HUDEP-2 (cell line): ENCODE results near the gene MRFAP1.
A peak's percentile ranks its signal among the peaks of the same experiment; 100 is the strongest.
"Not testable (repeated sequence)": the region's sequence is repeated elsewhere in the genome, so short reads cannot be mapped to it uniquely, and the experiment has no call there.

Source experiments
- DNase-seq, 76 experiments: peaks; one replicate each; lab custom pipeline; 2025; ENCODE audit not compliant: unreplicated experiment in 76 of 76; lab: John Stamatoyannopoulos, UW

The MRFAP1 gene

DNA sequence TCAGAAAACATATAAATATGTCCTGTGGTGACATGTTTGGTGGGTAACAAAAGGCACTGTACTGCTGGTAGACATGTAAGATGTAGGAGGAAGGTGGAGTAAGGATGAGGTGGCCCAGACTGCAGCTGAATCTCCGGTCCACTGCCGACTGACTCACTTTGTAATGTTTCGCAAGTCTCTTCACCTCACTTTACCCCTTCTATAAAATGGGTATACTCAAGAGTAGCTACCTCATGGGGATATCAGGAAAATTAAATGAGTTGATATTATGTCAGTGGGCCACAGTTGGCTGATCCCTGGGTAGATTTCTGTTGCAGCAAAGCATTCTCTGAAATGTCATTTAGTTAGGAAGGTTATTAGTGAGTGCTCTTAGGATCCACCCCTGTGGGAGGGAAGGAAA, 22.1 kb downstream of the MRFAP1 start:
- DNase-seq = no peak

DNA sequence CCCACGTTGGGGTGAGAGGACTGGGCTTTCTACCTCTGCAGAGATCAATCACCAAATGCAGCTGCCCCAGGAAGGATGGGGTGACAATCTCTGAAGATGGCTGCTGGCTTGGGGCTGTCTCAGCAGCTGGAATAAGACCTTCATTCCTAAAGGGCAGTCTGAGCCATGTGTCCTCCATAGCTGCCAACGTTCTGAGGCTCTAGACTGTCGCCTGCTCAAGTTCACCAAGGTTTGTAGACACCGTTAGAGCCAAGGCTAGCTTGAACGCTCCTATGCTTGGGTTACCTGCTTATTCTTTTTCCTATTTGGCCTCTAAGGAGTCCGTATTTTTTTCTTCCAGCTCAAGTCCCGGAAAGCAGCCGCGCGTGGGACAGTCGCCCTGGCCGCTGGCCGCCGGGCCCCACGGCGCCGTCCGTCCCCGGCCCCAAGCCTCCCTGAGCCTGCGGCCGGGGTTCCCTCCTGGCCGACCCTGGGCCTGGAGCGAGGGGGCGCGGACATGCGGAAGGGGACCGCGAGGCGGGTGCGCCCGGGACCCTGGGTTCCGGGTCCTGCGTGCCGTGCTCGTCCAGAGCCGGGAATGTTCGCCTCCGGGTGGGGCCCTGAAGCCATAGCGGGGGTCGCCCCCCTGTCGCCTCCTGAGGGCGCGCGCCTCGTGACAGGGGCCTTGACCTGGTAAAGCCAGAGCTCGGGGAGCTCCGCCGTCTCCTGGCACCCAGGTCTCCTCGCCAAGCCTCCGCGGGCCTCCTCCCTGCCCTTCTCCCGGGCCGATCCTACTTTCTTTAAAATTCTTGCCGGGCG, 23.3 kb downstream of the MRFAP1 start:
- DNase-seq = no peak

DNA sequence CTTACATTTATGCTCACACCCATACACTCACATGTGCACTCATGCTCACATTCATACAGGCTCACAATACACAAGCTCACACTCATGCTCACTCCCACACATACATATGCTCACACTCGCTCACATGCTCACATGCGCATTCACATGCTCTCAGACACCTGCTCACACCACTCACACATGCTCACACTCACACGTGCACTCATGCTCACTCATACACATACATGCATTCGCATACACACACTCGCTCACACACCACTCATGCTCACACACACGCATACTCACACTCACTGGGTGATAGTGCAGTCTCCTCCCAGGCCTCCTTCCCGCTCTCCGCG, 24.8 kb downstream of the MRFAP1 start:
- no peak for DNase-seq

DNA sequence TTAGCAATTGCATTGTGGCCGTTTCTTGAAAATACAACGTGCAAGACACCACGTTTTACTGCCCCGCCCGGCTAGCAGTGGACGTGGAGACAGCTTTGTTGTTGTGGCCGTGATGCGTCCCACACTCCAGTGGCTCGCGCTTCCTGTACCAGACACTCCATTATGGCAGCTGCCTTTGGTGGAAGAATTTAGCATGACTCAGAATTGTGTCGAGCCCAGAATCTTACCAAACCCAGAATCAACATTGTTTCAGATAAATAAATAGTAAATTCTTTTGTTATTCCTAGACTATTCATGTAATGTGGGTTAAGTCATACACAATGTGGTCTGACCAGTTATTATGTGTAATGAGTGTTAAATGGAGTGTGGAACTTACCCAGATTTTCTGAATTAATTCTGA, 27.9 kb downstream of the MRFAP1 start:
- no peak for DNase-seq

DNA sequence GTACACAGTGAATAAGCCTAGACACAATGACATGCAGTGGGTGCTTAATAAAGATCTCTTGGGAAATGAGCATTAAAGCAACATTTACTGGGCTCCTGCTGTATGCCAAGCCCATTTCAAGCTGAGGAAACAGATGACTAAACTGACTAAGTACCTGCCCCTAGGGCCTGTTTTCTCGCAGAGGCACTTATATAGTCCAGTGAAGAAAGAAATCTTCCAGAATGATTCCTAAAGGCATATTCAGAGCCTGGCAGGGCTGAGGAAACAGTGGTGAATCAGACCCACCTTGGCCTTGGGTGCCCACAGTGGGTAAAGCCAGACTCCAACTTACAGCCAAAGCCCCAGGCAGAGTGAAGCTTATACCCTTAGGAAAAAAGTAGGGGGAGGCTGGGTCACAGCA, 31.2 kb downstream of the MRFAP1 start:
- DNase-seq = no peak

DNA sequence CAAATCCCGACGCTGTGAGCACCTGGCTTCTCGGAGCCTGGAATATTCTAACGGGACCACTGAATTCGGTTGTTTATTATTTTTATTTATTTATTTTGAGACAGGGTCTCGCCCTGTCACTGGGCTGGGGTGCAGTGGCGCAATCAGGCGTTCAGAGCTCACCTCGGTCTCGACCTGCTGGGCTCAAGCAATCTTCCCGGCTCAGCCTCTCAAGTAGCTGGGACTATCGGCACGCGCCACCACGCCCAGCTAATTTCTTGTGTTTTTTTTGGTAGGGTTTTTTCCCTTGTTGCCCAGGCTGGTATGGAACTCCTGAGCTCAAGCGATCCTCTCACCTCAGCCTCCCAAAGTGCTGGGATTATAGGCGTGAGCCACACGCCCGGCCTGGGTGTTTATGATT, 31.6 kb downstream of the MRFAP1 start:
- no peak for DNase-seq

DNA sequence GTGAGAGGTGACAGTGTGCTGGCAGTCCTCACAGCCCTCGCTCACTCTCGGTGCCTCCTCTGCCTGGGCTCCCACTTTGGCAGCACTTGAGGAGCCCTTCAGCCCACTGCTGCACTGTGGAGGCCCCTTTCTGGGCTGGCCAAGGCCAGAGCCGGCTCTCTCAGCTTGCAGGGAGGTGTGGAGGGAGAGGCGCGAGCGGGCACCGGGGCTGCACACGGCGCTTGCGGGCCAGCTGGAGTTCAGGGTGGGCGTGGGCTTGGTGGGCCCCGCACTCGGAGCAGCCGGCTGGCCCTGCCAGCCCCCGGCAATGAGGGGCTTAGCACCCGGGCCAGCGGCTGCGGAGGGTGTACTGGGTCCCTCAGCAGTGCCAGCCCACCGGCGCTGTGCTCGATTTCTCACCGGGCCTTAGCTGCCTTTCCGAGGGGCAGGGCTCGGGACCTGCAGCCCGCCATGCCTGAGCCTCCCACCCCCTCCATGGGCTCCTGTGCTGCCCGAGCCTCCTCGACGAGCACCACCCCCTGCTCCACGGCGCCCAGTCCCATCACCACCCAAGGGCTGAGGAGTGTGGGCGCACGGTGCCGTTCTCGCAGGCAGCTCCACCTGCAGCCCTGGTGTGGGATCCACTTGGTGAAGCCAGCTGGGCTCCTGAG, 32.2 kb downstream of the MRFAP1 start:
- not testable (repeated sequence) for DNase-seq

DNA sequence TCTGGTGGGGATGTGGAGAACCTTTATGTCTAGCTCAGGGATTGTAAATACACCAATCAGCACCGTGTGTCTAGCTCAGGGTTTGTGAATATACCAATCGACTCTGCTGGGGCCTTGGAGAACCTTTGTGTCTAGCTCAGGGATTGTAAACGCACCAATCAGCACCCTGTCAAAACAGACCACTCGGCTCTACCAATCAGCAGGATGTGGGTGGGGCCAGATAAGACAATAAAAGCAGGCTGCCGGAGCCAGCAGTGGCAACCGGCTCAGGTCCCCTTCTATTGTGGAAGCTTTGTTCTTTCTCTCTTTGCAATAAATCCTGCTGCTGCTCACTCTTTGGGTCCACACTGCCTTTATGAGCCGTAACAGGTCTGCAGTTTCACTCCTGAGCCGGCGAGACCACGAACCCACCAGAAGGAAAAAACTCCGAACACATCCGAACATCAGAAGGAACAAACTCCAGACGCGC, 32.7 kb downstream of the MRFAP1 start:
- DNase-seq = peak in 39 of 76 experiments; percentile 11 to 62 (median 33)

DNA sequence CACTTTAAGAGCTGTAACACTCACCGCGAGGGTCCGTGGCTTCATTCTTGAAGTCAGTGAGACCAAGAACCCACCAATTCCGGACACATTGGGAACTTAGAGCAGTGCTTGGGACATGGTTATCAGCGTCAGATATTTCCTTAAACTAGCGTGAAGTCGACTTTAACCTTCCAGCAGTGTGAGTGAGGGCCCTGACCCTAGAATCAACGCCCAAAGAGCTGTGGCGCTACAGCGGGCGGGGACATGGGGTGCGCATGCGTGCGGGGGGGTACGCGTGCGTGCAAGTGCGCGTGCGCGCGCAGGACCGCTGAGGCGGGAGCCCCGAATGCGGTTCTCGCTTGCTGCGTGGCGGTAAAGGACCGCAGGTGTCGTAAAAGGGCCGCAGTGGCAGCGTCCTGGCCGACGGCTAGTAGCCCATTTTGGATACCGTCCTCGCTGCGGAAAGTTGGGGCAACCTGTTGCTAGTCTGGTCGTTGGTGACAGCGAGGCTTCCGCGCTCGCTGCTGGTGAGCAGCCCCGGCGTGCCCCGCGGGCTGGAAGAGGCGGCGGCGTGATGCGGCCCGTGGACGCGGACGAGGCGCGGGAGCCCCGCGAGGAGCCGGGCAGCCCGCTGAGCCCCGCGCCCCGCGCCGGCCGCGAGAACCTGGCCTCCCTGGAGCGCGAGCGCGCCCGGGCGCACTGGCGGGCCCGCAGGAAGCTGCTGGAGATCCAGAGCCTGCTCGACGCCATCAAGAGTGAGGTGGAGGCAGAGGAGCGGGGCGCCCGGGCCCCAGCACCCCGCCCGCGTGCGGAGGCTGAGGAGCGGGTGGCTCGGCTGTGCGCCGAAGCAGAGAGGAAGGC, 33.4 kb downstream of the MRFAP1 start:
- peak in 75 of 76 experiments; percentile 32 to 94 (median 88) for DNase-seq

DNA sequence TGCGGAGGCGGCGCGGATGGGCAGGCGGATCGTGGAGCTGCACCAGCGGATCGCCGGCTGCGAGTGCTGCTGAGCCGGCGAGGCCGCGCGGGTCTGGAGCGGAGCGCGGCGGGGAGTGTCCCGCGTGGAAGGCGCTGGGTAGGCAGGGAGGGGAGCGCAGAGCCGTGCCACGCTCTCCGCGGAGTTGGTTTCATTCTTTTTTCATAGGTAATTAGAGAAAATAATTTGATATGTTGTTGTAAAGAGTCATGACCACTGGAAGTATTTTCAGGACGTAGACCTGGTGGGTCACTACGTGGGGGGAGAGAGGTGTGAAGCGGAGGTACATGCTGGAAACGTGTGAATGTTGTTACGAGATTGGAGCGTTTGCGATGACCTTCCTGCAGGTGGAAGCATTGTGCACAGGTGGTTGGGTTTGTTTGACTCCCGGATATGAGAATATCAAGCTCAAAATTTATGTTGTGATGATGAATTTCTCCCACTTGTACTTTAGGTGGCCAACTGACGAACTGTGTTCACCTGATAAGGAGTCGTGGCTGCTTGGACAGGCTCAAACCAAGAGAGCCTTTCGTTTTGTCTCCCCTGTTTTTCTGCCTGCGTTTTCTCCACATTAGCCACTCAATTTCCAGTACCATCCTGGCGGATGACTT, 34.1 kb downstream of the MRFAP1 start:
- DNase-seq = peak in 43 of 76 experiments; percentile 8 to 71 (median 30)

DNA sequence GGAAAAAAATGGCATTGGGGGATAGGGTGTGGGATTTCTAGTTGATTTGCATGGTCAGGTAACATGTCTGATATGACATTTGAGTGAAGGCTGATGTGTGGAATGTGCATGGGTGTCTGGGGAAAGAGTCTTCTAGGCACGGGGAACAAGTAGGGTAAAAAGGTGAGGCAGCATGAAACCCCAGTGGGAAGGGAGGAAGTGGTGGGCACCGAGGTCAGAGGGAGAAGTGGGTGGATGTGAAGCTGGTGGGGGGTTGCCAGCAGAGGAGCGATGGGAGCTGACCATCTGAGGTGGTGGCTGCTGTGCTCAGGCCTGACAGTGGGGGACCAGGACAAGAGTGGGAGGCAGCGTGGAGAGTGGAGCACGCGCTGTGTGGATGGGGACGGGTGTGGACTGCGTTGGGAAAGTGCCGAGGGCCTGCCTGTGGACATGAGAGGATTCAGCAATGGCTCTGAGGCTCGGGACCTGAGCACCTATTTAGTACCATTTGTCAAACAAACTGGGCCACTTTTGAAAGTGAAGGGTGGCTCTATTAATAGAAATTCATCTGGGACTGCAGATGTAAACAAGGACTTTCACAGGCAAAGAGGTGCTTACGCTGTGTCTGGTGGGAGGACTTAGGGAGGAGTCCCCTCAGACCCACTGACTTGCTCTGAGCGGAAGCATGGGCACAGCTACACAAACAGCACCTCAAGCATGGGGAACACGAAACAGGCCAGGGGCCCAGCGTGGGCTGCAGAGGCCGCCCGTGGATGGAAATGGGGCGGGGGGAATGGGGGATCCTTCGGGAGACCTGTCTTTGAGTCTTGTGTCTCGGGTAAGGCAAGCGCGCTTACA, 36.5 kb downstream of the MRFAP1 start:
- no peak for DNase-seq

DNA sequence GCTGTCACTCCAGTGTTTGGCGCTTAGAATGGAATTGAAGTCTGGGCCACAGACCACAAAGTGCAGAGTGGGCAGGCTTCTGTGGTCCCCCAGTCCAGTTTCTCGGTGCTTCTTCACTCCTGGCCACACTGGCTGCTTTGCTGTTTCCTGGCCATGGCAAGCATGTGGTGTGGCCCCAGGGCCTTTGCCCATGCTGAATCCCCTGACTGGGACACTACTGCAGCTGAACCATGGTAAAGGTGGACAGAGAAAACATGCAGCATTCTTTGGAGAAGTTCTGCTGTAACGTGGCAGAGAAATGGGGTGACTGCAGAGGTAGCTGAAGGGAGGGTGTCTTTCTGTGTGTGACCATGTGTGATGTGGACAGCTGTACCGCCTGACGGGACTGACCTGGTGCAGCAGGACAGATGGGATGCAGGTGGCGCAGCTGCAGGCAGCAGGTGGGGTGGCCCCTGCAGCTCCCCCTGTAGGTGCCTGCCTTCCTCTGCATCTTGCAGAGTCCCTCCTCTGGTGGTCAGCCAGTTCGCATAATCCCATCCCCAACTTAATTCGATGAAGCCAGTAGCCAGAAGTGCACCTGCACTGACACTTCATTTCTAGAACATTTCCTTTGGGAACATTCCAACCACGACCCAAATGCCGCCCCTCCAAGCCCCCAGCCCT, 40.0 kb downstream of the MRFAP1 start:
- no peak for DNase-seq

DNA sequence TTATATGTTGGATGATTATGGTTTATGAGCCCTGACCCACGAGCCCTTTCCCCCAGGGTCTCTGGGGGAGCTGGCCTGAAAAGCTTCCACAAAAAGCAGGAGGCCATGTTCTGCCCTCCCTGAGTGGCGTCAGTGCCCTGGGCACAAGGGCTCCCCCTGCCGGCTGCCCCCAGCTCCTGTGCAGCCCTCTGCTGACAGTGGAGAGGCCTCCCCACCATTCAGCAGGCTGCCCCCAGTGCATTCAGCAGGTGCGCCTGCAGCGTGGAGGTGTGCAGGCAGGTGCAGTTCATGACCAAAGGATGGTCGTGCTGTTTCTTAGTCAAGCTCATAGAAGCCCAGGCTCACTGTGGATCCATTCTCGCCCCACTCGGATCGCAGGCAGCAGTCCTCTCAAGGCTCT, 40.7 kb downstream of the MRFAP1 start:
- peak in 17 of 76 experiments; percentile 1 to 38 (median 13) for DNase-seq

DNA sequence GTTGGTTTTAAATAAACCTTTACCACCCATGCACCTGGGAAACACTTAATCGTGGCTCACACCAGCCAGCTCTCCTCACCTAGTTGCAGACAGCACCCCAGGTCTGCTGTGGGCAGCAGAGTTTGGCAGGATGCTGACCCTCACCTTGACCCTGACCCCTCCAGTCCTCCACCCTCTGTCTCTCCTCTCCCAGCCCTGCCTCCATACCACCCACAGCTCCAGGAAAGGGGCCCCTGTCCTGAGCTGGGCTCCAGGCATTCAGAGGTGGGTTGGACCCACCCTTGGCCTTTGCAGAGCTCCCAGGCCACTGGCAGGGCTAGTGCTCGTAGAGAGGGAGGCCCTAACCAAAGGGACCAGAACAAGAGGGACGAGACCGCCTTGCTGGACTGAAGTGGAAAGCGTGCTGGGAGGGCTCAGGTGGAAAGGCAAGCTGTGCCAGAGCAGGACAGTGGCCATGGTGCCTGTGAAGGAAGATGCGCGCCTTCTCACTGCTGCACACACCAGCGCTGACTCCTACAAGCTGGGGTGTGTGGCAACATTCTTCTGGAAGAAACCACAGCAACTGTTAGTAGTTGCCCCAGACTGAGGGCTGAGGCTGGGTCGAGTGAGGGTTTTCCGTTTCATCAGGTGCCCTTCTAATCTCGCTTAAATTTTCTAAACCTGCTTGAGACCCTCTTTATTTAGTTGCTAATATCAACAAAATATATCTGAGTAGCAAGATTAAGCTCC, 42.5 kb downstream of the MRFAP1 start:
- DNase-seq = no peak

DNA sequence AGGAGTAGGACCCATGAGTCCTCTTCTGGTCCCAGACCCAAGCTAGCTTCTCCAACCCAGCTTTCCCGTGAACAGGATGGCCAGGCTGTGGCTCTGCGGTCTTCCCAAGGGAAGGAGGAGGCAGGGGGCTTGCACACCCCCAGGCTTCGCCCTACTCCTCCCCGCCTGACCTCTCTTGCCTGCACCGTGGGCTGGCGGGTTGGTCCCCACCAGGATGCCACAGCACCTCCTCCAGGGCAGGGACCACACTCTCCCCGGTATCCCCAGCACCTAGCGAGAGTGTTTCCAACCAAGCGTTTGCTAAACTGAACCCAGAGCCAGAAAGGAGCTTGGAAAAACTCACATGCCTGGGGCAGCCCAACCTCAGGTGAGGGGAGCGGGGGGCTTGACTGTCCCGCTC, 44.2 kb downstream of the MRFAP1 start:
- DNase-seq = no peak

DNA sequence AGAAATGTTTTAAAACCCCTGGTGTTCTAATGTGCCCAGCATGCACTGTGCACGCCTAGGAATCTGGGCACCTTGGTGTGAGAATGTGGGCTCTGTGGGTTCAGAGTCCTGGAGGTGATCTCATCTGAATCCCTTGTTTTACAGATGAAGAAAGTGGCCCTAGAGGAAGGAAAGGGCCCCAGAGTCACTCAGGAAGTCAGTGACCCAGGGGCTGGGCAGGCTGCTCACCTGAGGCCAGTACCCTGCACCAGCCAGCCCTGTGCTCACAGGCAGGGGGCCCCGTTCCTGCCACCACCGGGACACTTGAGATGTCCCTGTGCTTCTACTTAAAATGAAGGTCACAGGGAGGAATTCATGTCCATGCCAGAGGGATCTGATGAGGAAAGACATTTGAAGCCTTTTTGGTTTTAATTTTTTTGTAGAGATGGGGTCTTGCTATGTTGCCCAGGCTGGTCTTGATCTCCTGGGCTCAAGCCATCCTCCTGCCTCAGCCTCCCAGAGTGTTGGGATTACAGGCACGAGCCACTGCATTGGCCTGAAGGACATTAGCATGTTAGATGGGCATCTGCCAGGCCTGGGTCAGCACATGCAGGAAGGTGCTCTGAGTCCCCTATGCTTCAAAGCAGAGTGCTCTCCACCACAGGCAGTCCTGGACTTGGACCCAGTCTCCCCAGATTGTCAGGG, 45.8 kb downstream of the MRFAP1 start:
- no peak for DNase-seq

DNA sequence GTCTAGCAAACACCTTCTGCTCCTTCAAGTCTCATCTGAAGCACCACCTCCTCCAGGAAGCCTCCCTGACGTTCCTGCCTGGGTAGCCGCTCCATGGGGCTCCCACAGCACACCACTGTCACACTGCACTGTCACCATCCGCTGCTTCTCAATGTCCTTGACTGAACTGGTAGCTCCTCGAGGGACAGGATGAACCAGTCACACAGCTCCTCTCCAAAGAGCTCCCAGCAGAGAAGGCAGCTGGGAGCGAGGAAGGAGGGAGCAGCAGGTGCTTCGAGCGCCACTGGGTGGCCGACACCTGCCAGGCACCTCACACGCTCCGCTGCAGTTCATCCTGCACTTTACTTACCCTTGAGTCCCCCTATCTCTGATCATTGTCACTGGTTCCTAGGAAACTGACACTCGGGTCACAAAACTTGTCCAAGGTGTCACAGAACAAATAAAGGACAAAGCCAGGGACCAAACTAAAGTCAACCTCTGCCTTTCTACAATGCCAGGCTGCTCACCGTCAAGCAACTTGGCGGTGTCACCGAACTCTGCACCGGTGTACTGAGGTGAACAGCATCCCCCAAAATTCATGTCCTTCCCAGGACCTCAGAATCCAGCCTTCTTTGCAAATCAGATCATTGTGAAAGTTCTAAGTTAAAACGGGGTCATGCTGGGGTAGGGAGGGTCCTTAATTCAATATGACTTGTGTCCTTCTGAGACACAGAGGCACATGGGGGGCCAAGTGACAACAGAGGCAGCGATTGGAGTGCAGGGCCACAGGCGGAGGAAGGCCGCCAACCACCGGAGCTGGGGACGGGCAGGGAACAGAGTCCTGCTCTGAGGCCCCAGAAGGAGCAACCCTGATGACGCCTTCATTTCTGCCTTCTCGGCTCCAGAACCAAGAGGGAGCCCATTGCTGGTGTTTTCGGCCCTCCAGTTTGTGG, 47.7 kb downstream of the MRFAP1 start:
- DNase-seq = no peak
